Activated CD8-positive, alpha-beta T cell treated with anti-CD3 and anti-CD28 coated beads for 36 hours (primary cell): Measurements from ENCODE around the gene NUP43. TPM values are rescaled to one million over a fixed set of nuclear protein-coding genes. Genes with fewer than 3 reads are reported as not detected.
A peak's percentile ranks its signal among the peaks of the same experiment; 100 is the strongest.
"Not testable (repeated sequence)": the region's sequence is repeated elsewhere in the genome, so short reads cannot be mapped to it uniquely, and the experiment has no call there.

Experiments used
- ATAC-seq: fragments of 200-7000 bp; cut with Tn5 transposase; one replicate; pipeline ENCODE4 v1.10.0; 2021; ENCODE audit warnings: mild to moderate bottlenecking, moderate library complexity
- CTCF ChIA-PET: fragments of 350-600 bp; sonication (Branson Sonifier 250); formaldehyde crosslinking; loops from one replicate; lab custom pipeline; 2021; ENCODE audit warnings: antibody characterized with exemption; lab: Charles Lee
- POLR2A ChIA-PET: fragments of 350-600 bp; sonication (Branson Sonifier 250); formaldehyde crosslinking; loops from one replicate; lab custom pipeline; 2021; ENCODE audit warnings: antibody characterized with exemption; lab: Charles Lee
- DNase-seq: peaks from one replicate; pipeline ENCODE4 v3.0.0-alpha.2; 2020
- H3K27ac Mint-ChIP-seq: one replicate; pipeline ENCODE4 v1.8.0; 2021; ENCODE audit warnings: mild to moderate bottlenecking, mixed read lengths
- H3K27me3 Mint-ChIP-seq: one replicate; pipeline ENCODE4 v1.8.0; 2021; ENCODE audit warnings: mixed read lengths
- H3K36me3 Mint-ChIP-seq: one replicate; pipeline ENCODE4 v1.8.0; 2021; ENCODE audit warnings: low read depth, mixed read lengths
- H3K4me1 Mint-ChIP-seq: one replicate; pipeline ENCODE4 v1.8.0; 2021; ENCODE audit warnings: low read depth, mixed read lengths
- H3K4me3 Mint-ChIP-seq: one replicate; pipeline ENCODE4 v1.8.0; 2021; ENCODE audit warnings: mild to moderate bottlenecking, moderate library complexity, mixed read lengths
- H3K9me3 Mint-ChIP-seq: one replicate; pipeline ENCODE4 v1.8.0; 2021; ENCODE audit warnings: mixed read lengths
- intact Hi-C: fragments of 100-400 bp; cut with micrococcal nuclease; formaldehyde crosslinking; loops from one replicate; pipeline ENCODE4 v1.10.0; 2022
- total RNA-seq, 2 experiments: library from RNA; stranded (reverse); gene quantifications; one replicate each; pipeline ENCODE4 v1.2.3, GENCODE V29; 2021
- TF ChIP-seq, protein P1 (sequence below): fragments of 200-600 bp; IDR thresholded peaks from one replicate; pipeline ENCODE4 v1.8.0; 2022; ENCODE audit warnings: antibody characterized with exemption, mild to moderate bottlenecking

NUP43 gene
- total RNA-seq, 2 experiments from 2014 or later: 75.7 to 75.8 TPM

DNA sequence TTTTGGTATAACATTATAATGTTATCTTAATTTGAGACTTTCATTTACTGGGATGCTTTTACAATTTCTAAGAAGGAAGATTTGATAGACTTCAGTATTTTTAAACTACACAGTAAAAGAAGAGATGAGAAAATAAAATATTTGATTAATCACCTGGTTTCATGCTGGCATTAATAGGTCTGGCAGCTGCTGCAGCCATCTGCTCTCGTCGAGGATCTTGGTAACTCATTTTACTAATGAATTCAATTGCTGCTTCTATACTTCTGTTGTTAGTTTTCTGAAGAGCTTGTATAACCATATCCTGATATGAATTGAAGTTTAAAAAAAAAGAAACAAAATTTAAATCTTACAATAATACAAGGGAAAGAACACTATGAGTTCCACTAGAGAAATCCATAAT is 51.4 kb downstream of the NUP43 start:
- Mint-ChIP-seq H3K36me3 (peaks cover 22% of the 10 kb centered on the region), H3K4me3 (no peak overlapping the region)

DNA sequence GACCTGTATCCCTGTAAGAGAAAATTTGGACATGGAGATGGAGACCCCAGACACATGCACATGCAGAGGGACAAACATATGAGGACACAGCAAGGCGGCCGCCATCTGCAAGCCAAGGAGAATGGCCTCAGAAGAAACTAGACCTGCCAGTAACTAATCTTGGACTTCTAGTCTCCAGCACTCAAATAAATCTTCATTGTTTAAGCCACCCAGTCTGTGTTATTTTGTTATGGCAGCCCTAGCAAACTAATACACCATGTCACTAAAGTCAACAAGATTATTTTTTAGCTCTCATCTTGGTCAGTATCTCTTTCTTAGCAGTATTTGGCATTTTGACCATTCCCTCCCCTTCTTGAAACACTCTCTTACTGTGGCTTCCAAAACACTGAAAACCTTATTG is 55.1 kb downstream of the NUP43 start:
- Mint-ChIP-seq H3K9me3 (no peaks in the 10 kb centered on the region), H3K36me3 (peaks cover 30% of the 10 kb centered on the region), H3K27ac (no peak overlapping the region), H3K27me3 (no peaks in the 10 kb centered on the region), H3K4me1 (peaks cover 20% of the 10 kb centered on the region), H3K4me3 (no peak overlapping the region)
- TF ChIP-seq, protein P1, sequence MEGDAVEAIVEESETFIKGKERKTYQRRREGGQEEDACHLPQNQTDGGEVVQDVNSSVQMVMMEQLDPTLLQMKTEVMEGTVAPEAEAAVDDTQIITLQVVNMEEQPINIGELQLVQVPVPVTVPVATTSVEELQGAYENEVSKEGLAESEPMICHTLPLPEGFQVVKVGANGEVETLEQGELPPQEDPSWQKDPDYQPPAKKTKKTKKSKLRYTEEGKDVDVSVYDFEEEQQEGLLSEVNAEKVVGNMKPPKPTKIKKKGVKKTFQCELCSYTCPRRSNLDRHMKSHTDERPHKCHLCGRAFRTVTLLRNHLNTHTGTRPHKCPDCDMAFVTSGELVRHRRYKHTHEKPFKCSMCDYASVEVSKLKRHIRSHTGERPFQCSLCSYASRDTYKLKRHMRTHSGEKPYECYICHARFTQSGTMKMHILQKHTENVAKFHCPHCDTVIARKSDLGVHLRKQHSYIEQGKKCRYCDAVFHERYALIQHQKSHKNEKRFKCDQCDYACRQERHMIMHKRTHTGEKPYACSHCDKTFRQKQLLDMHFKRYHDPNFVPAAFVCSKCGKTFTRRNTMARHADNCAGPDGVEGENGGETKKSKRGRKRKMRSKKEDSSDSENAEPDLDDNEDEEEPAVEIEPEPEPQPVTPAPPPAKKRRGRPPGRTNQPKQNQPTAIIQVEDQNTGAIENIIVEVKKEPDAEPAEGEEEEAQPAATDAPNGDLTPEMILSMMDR: no peak
- no peak for DNase-seq
- POLR2A ChIA-PET: interaction anchor here (1.5 kb wide), 1 partner anchor 15 kb away, joined by 3 read pairs; no protein-coding TSS in a partner anchor
- CTCF ChIA-PET: no interaction called here
- no peak for ATAC-seq
- intact Hi-C loops: no loop called here

More for the DNA sequence above, 51.4 kb downstream of the NUP43 start:
- intact Hi-C loops: no loop called here
- TF ChIP-seq, protein P1: no peak
- DNase-seq: no peak
- ChIA-PET CTCF (interaction anchor here (1.0 kb wide), 1 partner anchor 178 kb away, joined by 3 read pairs; no protein-coding TSS in a partner anchor), POLR2A (no interaction called here)
- Mint-ChIP-seq H3K27me3 (no peaks in the 10 kb centered on the region), H3K4me1 (peaks cover 15% of the 10 kb centered on the region), H3K9me3 (no peaks in the 10 kb centered on the region), H3K27ac (no peak overlapping the region)
- ATAC-seq: no peak

DNA sequence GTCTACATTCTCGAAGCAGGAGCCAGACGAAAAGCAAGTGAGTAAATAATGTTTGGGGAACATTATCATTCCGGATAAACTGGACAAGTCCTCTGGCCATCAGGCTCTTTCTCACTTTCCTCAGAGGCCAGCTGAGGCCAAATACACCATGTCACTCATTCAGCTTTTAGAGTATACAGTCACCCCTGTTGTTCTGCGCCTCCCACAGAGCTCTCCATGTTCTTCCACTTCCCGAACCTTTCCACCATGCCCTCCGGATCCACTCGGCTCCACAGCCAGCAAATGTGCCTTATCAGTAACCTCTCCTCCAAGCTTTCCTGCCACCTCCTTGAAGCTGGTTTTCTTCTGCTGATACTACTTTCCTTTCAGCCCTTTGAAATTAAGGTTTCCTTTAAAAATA is 60.1 kb downstream of the NUP43 start:
- Mint-ChIP-seq H3K9me3 (no peaks in the 10 kb centered on the region), H3K4me3 (no peak overlapping the region), H3K27me3 (no peaks in the 10 kb centered on the region), H3K36me3 (peaks cover 31% of the 10 kb centered on the region), H3K4me1 (peaks cover 26% of the 10 kb centered on the region), H3K27ac (peak overlapping the region; percentile 68)
- TF ChIP-seq, protein P1: no peak
- no peak for ATAC-seq
- ChIA-PET POLR2A (interaction anchor here (0.5 to 1.2 kb wide), 3 partner anchors 11 to 1703 kb away, joined by 3 to 5 read pairs (median 5); partner anchors contain the start of gene LATS1), CTCF (interaction anchor here (0.7 to 1.1 kb wide), 4 partner anchors 14 to 60 kb away, joined by 3 read pairs; partner anchors contain the start of gene NUP43)
- intact Hi-C loops: no loop called here
- DNase-seq: no peak

DNA sequence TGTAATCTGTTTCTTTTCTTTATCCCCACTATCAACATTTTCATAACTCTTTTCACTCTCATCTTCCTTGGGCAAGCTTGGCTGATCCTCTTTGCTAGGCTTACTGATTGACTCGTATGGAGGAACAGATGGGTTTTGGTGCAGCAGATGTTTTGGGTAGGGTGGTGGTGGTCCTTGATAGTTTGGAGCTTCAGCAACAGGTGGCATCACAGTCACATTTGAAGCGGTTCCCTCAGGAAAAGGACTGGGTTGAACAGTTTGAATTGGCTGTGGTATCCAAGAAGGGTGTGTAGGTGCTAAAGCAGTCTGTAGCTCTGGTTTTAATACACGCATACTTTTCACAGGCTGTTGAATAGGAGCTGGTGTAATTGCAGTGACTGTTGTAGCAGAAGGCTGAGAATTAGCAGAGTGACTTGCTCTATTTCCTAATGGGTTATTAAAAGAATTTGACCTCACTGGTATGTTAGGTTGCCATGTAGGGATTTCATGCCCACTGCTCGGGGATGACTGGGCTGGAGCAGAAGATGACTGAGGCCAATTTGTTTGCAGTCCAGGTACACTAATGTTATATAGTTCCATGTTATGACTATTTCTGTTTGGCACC is 63.0 kb downstream of the NUP43 start:
- Mint-ChIP-seq H3K36me3 (peaks cover 37% of the 10 kb centered on the region), H3K27ac (peak overlapping the region; percentile 8), H3K9me3 (no peaks in the 10 kb centered on the region), H3K4me3 (no peak overlapping the region), H3K27me3 (no peaks in the 10 kb centered on the region), H3K4me1 (peaks cover 28% of the 10 kb centered on the region)
- no peak for ATAC-seq
- no peak for DNase-seq
- ChIA-PET CTCF (no interaction called here), POLR2A (no interaction called here)
- TF ChIP-seq, protein P1: no peak
- intact Hi-C loops: no loop called here

DNA sequence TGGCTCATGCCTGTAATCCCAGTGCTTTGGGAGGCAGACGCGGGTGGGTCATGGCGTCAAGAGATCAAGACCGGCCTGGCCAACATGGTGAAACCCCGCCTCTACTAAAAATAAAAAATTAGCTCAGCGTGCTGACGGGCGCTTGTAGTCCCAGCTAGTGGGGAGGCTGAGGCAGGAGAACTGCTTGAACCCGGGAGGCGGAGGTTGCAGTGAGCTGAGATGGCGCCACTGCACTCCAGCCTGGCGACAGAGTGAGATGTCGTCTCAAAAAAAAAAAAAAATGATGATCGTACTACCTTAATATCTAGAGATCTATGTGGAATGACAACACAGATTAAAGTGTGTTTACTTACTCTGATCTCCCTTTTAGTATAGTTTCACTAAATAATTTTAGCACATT is 64.5 kb downstream of the NUP43 start:
- CTCF ChIA-PET, H3K4me3 Mint-ChIP-seq, intact Hi-C loops, ATAC-seq, H3K9me3 Mint-ChIP-seq, DNase-seq, H3K27me3 Mint-ChIP-seq, H3K27ac Mint-ChIP-seq, POLR2A ChIA-PET: not testable (repeated sequence)
- peaks cover 20% of the 10 kb centered on the region for H3K4me1 Mint-ChIP-seq
- peaks cover 45% of the 10 kb centered on the region for H3K36me3 Mint-ChIP-seq
